ENCODE data around the gene BAX. TPM values are rescaled to one million over a fixed set of nuclear protein-coding genes. Genes with fewer than 3 reads are reported as not detected.
A peak's percentile ranks its signal among the peaks of the same experiment; 100 is the strongest.

BAX gene
- total and polyA plus RNA-seq, 8 donors: 12.1 to 121 (median 49.0) TPM

- Histone ChIP-seq H3K27me3 (no peaks in the 10 kb centered on the region), H3K4me1 (peaks cover 40 to 71% (median 52%) of the 10 kb centered on the region in 4 donors), H3K9me3 (no peaks in the 10 kb centered on the region), H3K36me3 (peaks cover 12 to 22% (median 15%) of the 10 kb centered on the region in 4 donors), H3K4me3 (peak overlapping the region in 1 of 4 donors; percentile 6), H3K27ac (peak overlapping the region; percentile 93 to 97 (median 96))
- DNase-seq: peak; percentile 79 to 89
- WGBS, 5 donors: 41 to 45% (median 43%) methylated on average over 18 to 22 of the region's 22 CpGs
- intact Hi-C loops (cut with DNase I; ENCODE audit: low total_unique reads): no loop called here
- TF ChIP-seq CTCF (IDR thresholded peaks at IDR 0.05) (no peak), EP300 (IDR thresholded peaks at IDR 0.05) (no peak), POLR2A (IDR thresholded peaks at IDR 0.05) (peak in 1 of 4 donors; percentile 18), POLR2AphosphoS5 (IDR thresholded peaks at IDR 0.05) (peak in 2 of 3 donors; percentile 73 to 84)
Measured at GRCh38 chr19:48962029-48962848, 7.6 kb downstream of the BAX start.

- no peak for DNase-seq
- Histone ChIP-seq H3K9me3 (no peaks in the 10 kb centered on the region), H3K27me3 (no peaks in the 10 kb centered on the region), H3K27ac (peak overlapping the region; percentile 93 to 97 (median 96)), H3K36me3 (peaks cover 12 to 21% (median 20%) of the 10 kb centered on the region in 4 donors), H3K4me1 (peaks cover 42 to 76% (median 57%) of the 10 kb centered on the region in 4 donors), H3K4me3 (peak overlapping the region in 1 of 4 donors; percentile 6)
- intact Hi-C loops (cut with DNase I; ENCODE audit: low total_unique reads): no loop called here
- 39 to 57% (median 41%) methylated on average over 3 to 7 of the region's 7 CpGs for WGBS, 5 donors
- TF ChIP-seq POLR2AphosphoS5 (IDR thresholded peaks at IDR 0.05): no peak
- no peak for TF ChIP-seq CTCF (IDR thresholded peaks at IDR 0.05)
- TF ChIP-seq POLR2A (IDR thresholded peaks at IDR 0.05): no peak
- TF ChIP-seq EP300 (IDR thresholded peaks at IDR 0.05): no peak
Measured at GRCh38 chr19:48962849-48963165, 8.1 kb downstream of the BAX start.

GRCh38 chr19:48963371-48964204 lies 8.9 kb downstream of the BAX start:
- Histone ChIP-seq H3K4me1 (peaks cover 42 to 84% (median 63%) of the 10 kb centered on the region in 4 donors), H3K9me3 (no peaks in the 10 kb centered on the region), H3K36me3 (peaks cover 12 to 29% (median 24%) of the 10 kb centered on the region in 4 donors), H3K27me3 (no peaks in the 10 kb centered on the region), H3K4me3 (peak overlapping the region; percentile 77 to 98 (median 90)), H3K27ac (peak overlapping the region; percentile 93 to 97 (median 96))
- DNase-seq: peak; percentile 77 to 94
- intact Hi-C loops (cut with DNase I; ENCODE audit: low total_unique reads): no loop called here
- 3 to 9% (median 7%) methylated on average over 23 to 28 of the region's 28 CpGs for WGBS, 5 donors
- no peak for TF ChIP-seq CTCF (IDR thresholded peaks at IDR 0.05)
- TF ChIP-seq POLR2AphosphoS5 (IDR thresholded peaks at IDR 0.05): peak; percentile 54 to 67 (median 64)
- peak; percentile 75 for TF ChIP-seq EP300 (IDR thresholded peaks at IDR 0.05)
- no peak for TF ChIP-seq POLR2A (IDR thresholded peaks at IDR 0.05)
